SK-N-SH treated with all-trans-retinoic acid at 6 μM for 48 hours (cell line): ENCODE measurements around the gene GHRL.

Source experiments
- ARNTL ChIP-seq: fragments of 450-650 bp; formaldehyde crosslinking; IDR thresholded peaks from 2 replicates; pipeline ENCODE4 v1.5.0; 2020; ENCODE audit warnings: low read depth, mild to moderate bottlenecking, moderate library complexity, borderline replicate concordance
- ESRRG ChIP-seq: fragments of 250-450 bp; sonication (Bioruptor Pico); IDR thresholded peaks from 2 replicates; pipeline ENCODE4 v1.6.1; 2021; ENCODE audit warnings: mild to moderate bottlenecking
- GLIS3 ChIP-seq: fragments of 250-450 bp; sonication (Bioruptor Pico); IDR thresholded peaks from 2 replicates; pipeline ENCODE4 v1.5.0; 2020; ENCODE audit warnings: mild to moderate bottlenecking, moderate library complexity
- OSR1 ChIP-seq: fragments of 250-450 bp; sonication (Bioruptor Pico); IDR thresholded peaks from 2 replicates; pipeline ENCODE4 v1.8.0; 2022; ENCODE audit warnings: moderate library complexity, mild to moderate bottlenecking, inconsistent platforms
- ZNF565 ChIP-seq: fragments of 450-650 bp; formaldehyde crosslinking; conservative IDR thresholded peaks from 2 replicates; pipeline ENCODE4 v1.5.0; 2020; ENCODE audit warnings: low read depth, mild to moderate bottlenecking, moderate library complexity
- TF ChIP-seq, protein P1 (sequence below): fragments of 250-450 bp; sonication (Bioruptor Pico); IDR thresholded peaks from 2 replicates; pipeline ENCODE4 v1.5.1; 2020; ENCODE audit warnings: low read depth, mild to moderate bottlenecking, moderate library complexity
- TF ChIP-seq, protein P2 (sequence below): fragments of 250-450 bp; sonication (Bioruptor Pico); IDR thresholded peaks from 2 replicates; pipeline ENCODE4 v1.8.0; 2020; ENCODE audit warnings: mild to moderate bottlenecking, moderate library complexity, borderline replicate concordance
- TF ChIP-seq, protein P3 (sequence below): fragments of 250-450 bp; sonication (Bioruptor Pico); IDR thresholded peaks from 2 replicates; pipeline ENCODE4 v1.8.0; 2021; ENCODE audit warnings: low read depth, mild to moderate bottlenecking, moderate library complexity, borderline replicate concordance

DNA sequence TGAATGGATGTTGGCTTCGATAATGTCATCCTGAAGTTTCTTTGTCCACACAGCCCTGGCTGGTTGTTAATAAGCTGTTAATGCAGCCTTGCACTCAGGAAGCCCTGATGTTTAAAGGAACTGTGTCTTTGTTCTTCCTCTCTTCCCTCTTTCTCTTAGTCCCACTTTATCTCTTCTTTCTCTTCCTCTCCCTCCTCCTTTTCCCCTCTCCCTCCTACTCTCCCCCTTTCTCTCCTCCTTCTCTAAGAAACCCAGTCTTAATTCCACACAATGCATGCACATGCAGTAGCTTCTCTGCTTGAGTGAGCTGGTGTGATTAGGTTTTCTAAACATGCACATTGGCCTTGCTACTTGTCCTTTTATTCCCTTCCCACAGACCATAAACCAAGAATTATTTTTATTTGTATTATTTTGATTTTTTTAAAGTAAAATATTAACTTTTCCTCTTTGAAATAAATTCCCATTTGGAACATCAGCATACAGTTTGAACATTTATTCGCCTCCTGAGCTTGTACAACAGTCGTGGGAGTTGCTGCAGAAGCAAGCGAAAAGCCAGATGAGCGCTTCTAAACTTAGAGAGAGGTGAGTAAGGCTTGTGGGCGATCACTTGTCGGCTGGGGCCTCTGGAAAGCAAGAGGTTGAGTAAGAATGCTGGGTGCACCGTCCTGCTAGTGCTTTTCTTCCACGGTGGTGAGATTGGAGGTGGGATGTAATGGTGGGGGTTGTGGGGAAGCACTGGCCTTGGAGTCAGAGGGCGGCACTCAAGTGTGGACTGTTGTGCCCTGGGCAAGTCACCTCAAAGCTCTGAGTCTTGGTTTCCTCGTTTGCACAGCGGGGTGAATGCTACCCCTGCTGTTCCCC is 7.2 kb downstream of the GHRL start:
- TF ChIP-seq, protein P1, sequence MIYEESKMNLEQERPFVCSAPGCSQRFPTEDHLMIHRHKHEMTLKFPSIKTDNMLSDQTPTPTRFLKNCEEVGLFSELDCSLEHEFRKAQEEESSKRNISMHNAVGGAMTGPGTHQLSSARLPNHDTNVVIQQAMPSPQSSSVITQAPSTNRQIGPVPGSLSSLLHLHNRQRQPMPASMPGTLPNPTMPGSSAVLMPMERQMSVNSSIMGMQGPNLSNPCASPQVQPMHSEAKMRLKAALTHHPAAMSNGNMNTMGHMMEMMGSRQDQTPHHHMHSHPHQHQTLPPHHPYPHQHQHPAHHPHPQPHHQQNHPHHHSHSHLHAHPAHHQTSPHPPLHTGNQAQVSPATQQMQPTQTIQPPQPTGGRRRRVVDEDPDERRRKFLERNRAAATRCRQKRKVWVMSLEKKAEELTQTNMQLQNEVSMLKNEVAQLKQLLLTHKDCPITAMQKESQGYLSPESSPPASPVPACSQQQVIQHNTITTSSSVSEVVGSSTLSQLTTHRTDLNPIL (CRISPR knock-in tag), result no peak
- TF ChIP-seq ZNF565 (CRISPR knock-in tag) (no peak), ARNTL (CRISPR knock-in tag) (no peak), GLIS3 (CRISPR knock-in tag) (no peak), OSR1 (CRISPR knock-in tag) (no peak), ESRRG (CRISPR knock-in tag) (no peak)
- TF ChIP-seq, protein P2, sequence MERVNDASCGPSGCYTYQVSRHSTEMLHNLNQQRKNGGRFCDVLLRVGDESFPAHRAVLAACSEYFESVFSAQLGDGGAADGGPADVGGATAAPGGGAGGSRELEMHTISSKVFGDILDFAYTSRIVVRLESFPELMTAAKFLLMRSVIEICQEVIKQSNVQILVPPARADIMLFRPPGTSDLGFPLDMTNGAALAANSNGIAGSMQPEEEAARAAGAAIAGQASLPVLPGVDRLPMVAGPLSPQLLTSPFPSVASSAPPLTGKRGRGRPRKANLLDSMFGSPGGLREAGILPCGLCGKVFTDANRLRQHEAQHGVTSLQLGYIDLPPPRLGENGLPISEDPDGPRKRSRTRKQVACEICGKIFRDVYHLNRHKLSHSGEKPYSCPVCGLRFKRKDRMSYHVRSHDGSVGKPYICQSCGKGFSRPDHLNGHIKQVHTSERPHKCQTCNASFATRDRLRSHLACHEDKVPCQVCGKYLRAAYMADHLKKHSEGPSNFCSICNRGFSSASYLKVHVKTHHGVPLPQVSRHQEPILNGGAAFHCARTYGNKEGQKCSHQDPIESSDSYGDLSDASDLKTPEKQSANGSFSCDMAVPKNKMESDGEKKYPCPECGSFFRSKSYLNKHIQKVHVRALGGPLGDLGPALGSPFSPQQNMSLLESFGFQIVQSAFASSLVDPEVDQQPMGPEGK (CRISPR knock-in tag), result no peak
- TF ChIP-seq, protein P3, sequence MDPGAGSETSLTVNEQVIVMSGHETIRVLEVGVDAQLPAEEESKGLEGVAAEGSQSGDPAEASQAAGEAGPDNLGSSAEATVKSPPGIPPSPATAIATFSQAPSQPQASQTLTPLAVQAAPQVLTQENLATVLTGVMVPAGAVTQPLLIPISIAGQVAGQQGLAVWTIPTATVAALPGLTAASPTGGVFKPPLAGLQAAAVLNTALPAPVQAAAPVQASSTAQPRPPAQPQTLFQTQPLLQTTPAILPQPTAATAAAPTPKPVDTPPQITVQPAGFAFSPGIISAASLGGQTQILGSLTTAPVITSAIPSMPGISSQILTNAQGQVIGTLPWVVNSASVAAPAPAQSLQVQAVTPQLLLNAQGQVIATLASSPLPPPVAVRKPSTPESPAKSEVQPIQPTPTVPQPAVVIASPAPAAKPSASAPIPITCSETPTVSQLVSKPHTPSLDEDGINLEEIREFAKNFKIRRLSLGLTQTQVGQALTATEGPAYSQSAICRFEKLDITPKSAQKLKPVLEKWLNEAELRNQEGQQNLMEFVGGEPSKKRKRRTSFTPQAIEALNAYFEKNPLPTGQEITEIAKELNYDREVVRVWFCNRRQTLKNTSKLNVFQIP (CRISPR knock-in tag), result no peak
